Sigmoid colon (tissue), 4 donors: ENCODE results near the gene CDK6.

Source experiments
- POLR2AphosphoS5 ChIP-seq, 4 donors: sonication (generic); formaldehyde crosslinking; IDR thresholded peaks; one replicate each; pipeline ENCODE4 v1.6.1; 2017; ENCODE audit warnings: antibody characterized with exemption in 4 of 4
- TF ChIP-seq, protein P1 (sequence below), 4 experiments: fragments of 450-650 bp in 3 of 4; fragments of 200-600 bp in 1 of 4; IDR thresholded peaks; one replicate each; pipeline ENCODE4 v1.5.1; 2016 to 2019; ENCODE audit warnings: antibody characterized with exemption in 4 of 4, mild to moderate bottlenecking in 3 of 4, moderate library complexity in 2 of 4

DNA sequence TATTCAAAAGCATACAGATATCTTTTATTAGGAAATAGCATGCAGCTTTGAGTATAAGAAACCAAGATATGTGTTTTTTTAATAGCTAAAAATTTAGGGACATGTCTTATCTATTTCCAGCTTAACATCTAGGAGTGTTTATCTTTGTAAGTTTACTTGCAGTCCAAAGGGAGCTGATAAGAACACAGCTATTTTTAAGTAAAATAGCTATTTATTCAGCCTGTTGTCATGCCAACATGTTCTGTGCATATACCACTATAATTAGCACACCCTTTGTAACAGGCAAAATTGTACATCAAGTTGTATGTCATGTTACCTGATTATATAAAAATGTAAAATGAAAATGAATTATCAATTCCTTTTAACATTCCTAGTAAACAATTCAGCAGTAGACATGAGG, 275.8 kb downstream of the CDK6 start:
- TF ChIP-seq POLR2AphosphoS5 (IDR thresholded peaks at IDR 0.05) = no peak
- TF ChIP-seq, protein P1, sequence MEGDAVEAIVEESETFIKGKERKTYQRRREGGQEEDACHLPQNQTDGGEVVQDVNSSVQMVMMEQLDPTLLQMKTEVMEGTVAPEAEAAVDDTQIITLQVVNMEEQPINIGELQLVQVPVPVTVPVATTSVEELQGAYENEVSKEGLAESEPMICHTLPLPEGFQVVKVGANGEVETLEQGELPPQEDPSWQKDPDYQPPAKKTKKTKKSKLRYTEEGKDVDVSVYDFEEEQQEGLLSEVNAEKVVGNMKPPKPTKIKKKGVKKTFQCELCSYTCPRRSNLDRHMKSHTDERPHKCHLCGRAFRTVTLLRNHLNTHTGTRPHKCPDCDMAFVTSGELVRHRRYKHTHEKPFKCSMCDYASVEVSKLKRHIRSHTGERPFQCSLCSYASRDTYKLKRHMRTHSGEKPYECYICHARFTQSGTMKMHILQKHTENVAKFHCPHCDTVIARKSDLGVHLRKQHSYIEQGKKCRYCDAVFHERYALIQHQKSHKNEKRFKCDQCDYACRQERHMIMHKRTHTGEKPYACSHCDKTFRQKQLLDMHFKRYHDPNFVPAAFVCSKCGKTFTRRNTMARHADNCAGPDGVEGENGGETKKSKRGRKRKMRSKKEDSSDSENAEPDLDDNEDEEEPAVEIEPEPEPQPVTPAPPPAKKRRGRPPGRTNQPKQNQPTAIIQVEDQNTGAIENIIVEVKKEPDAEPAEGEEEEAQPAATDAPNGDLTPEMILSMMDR (IDR thresholded peaks at IDR 0.05) = no peak
